Neural progenitor cell (in vitro differentiated cells): ENCODE measurements around the gene FAF1. TPM values are rescaled to one million over a fixed set of nuclear protein-coding genes. Genes with fewer than 3 reads are reported as not detected.

ENCODE experiments used
- DNase-seq: peaks from one replicate; pipeline ENCODE4 v3.0.0-alpha.2; 2016; ENCODE audit warnings: low spot score
- H2AFZ ChIP-seq: fragments of 200-600 bp; sonication (generic); replicated peaks from 2 replicates; pipeline ENCODE4 v1.6.1; 2016; ENCODE audit warnings: antibody characterized with exemption
- H3F3A ChIP-seq: fragments of 200-600 bp; sonication (generic); 2 replicates; pipeline ENCODE4 v1.6.1; 2016; ENCODE audit warnings: antibody characterized with exemption, low read depth
- H3K27ac ChIP-seq: fragments of 200-600 bp; sonication (generic); 2 replicates; pipeline ENCODE4 v1.5.1; 2016; ENCODE audit warnings: mild to moderate bottlenecking
- H3K27me3 ChIP-seq: fragments of 200-600 bp; sonication (generic); 2 replicates; pipeline ENCODE4 v1.6.1; 2016; ENCODE audit warnings: mild to moderate bottlenecking, moderate library complexity
- H3K36me3 ChIP-seq: fragments of 200-600 bp; sonication (generic); 2 replicates; pipeline ENCODE4 v1.5.1; 2016
- H3K4me1 ChIP-seq: fragments of 200-600 bp; sonication (generic); 2 replicates; pipeline ENCODE4 v1.6.1; 2016; ENCODE audit warnings: mixed run types
- H3K4me2 ChIP-seq: fragments of 200-600 bp; sonication (generic); 2 replicates; pipeline ENCODE4 v1.6.1; 2016
- H3K4me3 ChIP-seq: fragments of 200-600 bp; sonication (generic); 2 replicates; pipeline ENCODE4 v1.5.1; 2016
- H3K79me2 ChIP-seq: fragments of 200-600 bp; sonication (generic); 2 replicates; pipeline ENCODE4 v1.6.1; 2016; ENCODE audit warnings: low read depth
- H3K9ac ChIP-seq: fragments of 200-600 bp; sonication (generic); 2 replicates; pipeline ENCODE4 v1.6.1; 2016
- H3K9me3 ChIP-seq: fragments of 200-600 bp; sonication (generic); 2 replicates; pipeline ENCODE4 v1.5.1; 2016; ENCODE audit warnings: low read depth
- H4K20me1 ChIP-seq: fragments of 200-600 bp; sonication (generic); 2 replicates; pipeline ENCODE4 v1.6.1; 2016; ENCODE audit warnings: low read depth
- H3K27ac Mint-ChIP-seq: 3 replicates; pipeline ENCODE4 v1.8.0; 2021; ENCODE audit warnings: mixed read lengths
- H3K27me3 Mint-ChIP-seq: 2 replicates; pipeline ENCODE4 v1.8.0; 2022; ENCODE audit warnings: low read depth, mild to moderate bottlenecking, inconsistent platforms, moderate library complexity, mixed read lengths; ENCODE audit not compliant: insufficient read depth
- H3K36me3 Mint-ChIP-seq: 3 replicates; pipeline ENCODE4 v1.8.0; 2021; ENCODE audit warnings: mixed read lengths
- H3K4me1 Mint-ChIP-seq: 3 replicates; pipeline ENCODE4 v1.8.0; 2021; ENCODE audit warnings: mixed read lengths
- H3K4me3 Mint-ChIP-seq: 3 replicates; pipeline ENCODE4 v1.8.0; 2021; ENCODE audit warnings: mild to moderate bottlenecking, moderate library complexity, mixed read lengths
- H3K9me3 Mint-ChIP-seq: 3 replicates; pipeline ENCODE4 v1.8.0; 2020; ENCODE audit warnings: mixed read lengths
- CTCF ChIP-seq: fragments of 200-600 bp; sonication (generic); IDR thresholded peaks from 2 replicates; pipeline ENCODE4 v1.5.1; 2017; ENCODE audit warnings: antibody characterized with exemption, mild to moderate bottlenecking
- EZH2 ChIP-seq: fragments of 200-600 bp; sonication (generic); IDR thresholded peaks from 2 replicates; pipeline ENCODE4 v1.6.1; 2017; ENCODE audit warnings: antibody characterized with exemption, mild to moderate bottlenecking, moderate library complexity
- EZH2phosphoT487 ChIP-seq: fragments of 200-600 bp; sonication (generic); IDR thresholded peaks from 2 replicates; pipeline ENCODE4 v1.6.1; 2017; ENCODE audit warnings: antibody characterized with exemption
- total RNA-seq: library from RNA; depleted of rRNA; stranded (reverse); fragments of >200 nt; gene quantifications from 2 replicates; pipeline ENCODE4 v1.2.3, GENCODE V29; 2015; ENCODE audit warnings: low replicate concordance

The FAF1 gene
- total RNA-seq, 1 donor from 2014 or later, result 103 TPM

GRCh38 chr1:50860256-50860655, 99.8 kb downstream of the FAF1 start:
- H3K27ac Mint-ChIP-seq, result no peak overlapping the region
- Histone ChIP-seq H4K20me1 (no peaks in the 10 kb centered on the region), H3K4me2 (no peak overlapping the region), H3K36me3 (no peaks in the 10 kb centered on the region), H3K4me1 (no peaks in the 10 kb centered on the region), H3K9ac (no peak overlapping the region), H3K27ac (no peak overlapping the region), H2AFZ (no peak overlapping the region), H3K9me3 (no peaks in the 10 kb centered on the region), H3K79me2 (peaks cover 49% of the 10 kb centered on the region), H3K4me3 (no peak overlapping the region), H3K27me3 (no peaks in the 10 kb centered on the region), H3F3A (no peaks in the 10 kb centered on the region)
- no peaks in the 10 kb centered on the region for H3K4me1 Mint-ChIP-seq
- TF ChIP-seq EZH2phosphoT487 (no peak), CTCF (no peak)
- H3K9me3 Mint-ChIP-seq, result peaks cover 36% of the 10 kb centered on the region
- no peak overlapping the region for H3K4me3 Mint-ChIP-seq
- DNase-seq, result no peak
- H3K27me3 Mint-ChIP-seq, result no peaks in the 10 kb centered on the region
- peaks cover 7% of the 10 kb centered on the region for H3K36me3 Mint-ChIP-seq

GRCh38 chr1:50859657-50860056, 100.4 kb downstream of the FAF1 start:
- no peaks in the 10 kb centered on the region for H3K4me1 ChIP-seq
- H3K79me2 ChIP-seq, result peaks cover 49% of the 10 kb centered on the region
- no peak overlapping the region for H3K27ac Mint-ChIP-seq
- no peaks in the 10 kb centered on the region for H3K27me3 Mint-ChIP-seq
- H3K4me2 ChIP-seq, result no peak overlapping the region
- H4K20me1 ChIP-seq, result no peaks in the 10 kb centered on the region
- DNase-seq, result no peak
- no peaks in the 10 kb centered on the region for H3K9me3 ChIP-seq
- H3K27me3 ChIP-seq, result no peaks in the 10 kb centered on the region
- no peak for TF ChIP-seq CTCF
- TF ChIP-seq EZH2phosphoT487, result no peak
- TF ChIP-seq EZH2, result no peak
- H3K9ac ChIP-seq, result no peak overlapping the region
- no peaks in the 10 kb centered on the region for H3F3A ChIP-seq
- peaks cover 7% of the 10 kb centered on the region for H3K36me3 Mint-ChIP-seq
- H3K9me3 Mint-ChIP-seq, result peaks cover 36% of the 10 kb centered on the region
- no peak overlapping the region for H2AFZ ChIP-seq
- H3K4me3 Mint-ChIP-seq, result no peak overlapping the region
- no peaks in the 10 kb centered on the region for H3K4me1 Mint-ChIP-seq
- H3K4me3 ChIP-seq, result no peak overlapping the region
- H3K36me3 ChIP-seq, result no peaks in the 10 kb centered on the region
- H3K27ac ChIP-seq, result no peak overlapping the region

GRCh38 chr1:50858761-50859160, 101.3 kb downstream of the FAF1 start:
- Mint-ChIP-seq H3K36me3 (peaks cover 7% of the 10 kb centered on the region), H3K27me3 (no peaks in the 10 kb centered on the region), H3K4me1 (no peaks in the 10 kb centered on the region), H3K9me3 (peaks cover 36% of the 10 kb centered on the region), H3K4me3 (no peak overlapping the region), H3K27ac (no peak overlapping the region)
- Histone ChIP-seq H3K27me3 (no peaks in the 10 kb centered on the region), H3K9me3 (no peaks in the 10 kb centered on the region), H3K4me1 (no peaks in the 10 kb centered on the region), H3K79me2 (peaks cover 49% of the 10 kb centered on the region), H3F3A (no peaks in the 10 kb centered on the region), H3K4me2 (no peak overlapping the region), H3K27ac (no peak overlapping the region), H2AFZ (no peak overlapping the region), H3K4me3 (no peak overlapping the region), H3K36me3 (no peaks in the 10 kb centered on the region), H4K20me1 (no peaks in the 10 kb centered on the region), H3K9ac (no peak overlapping the region)
- DNase-seq, result no peak
- TF ChIP-seq EZH2, result no peak
- no peak for TF ChIP-seq CTCF
- TF ChIP-seq EZH2phosphoT487, result no peak
